ENCODE measurements around the gene MTHFD1.

DNA sequence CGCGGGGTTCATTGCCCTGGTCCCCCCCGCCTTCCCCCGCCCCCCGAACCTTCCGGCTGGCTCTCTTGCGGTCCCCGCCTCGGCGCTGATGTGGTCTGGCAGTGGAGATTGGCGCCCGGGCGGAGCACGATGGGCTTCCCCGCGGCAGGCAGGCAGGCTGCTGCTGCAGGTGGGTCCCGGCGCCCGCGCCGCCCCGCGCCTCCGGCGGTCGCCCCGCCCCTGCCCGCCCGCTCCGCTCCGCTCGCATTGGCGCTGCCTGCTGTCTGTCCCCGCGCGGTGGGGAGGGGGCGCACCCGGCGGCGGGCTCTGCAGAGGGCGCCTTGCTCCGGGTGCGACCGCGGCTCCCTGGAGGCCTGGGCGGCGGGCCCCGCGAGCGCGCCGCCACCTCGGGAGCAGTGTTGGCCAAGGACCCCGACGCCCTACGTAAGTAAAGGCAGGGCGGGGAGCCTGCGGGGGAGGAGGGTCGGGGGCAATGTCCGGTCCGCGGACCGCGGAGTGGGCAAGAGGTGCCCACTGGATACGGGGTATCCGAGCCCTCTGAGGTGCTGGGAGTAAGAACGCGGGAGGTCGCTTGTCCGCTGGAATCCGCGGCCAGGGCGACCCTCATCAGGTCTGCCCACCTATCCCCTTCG is 77.2 kb downstream of the MTHFD1 start, which contains the start of gene AKAP5:
- TF ChIP-seq CTCF (IDR thresholded peaks at IDR 0.05 in 2 of 3, conservative IDR thresholded peaks at IDR 0.05 in 1 of 3; ENCODE audit: insufficient read depth in 2 of 3, low read depth in 1 of 3, low read length in 3 of 3) (no peak), ZNF436 (CRISPR knock-in tag; IDR thresholded peaks at IDR 0.05) (no peak), ATF3 (IDR thresholded peaks at IDR 0.05) (no peak), ATF3 (CRISPR knock-in tag; conservative IDR thresholded peaks at IDR 0.05) (no peak), ZNF12 (CRISPR knock-in tag; IDR thresholded peaks at IDR 0.05) (no peak), RCOR1 (IDR thresholded peaks at IDR 0.05; ENCODE audit: borderline replicate concordance in 1 of 2, low read depth in 2 of 2, low read length in 2 of 2) (no peak), CBX1 (IDR thresholded peaks at IDR 0.05; ENCODE audit: low read depth) (no peak), JUN (IDR thresholded peaks at IDR 0.05; ENCODE audit: borderline replicate concordance, low read depth, low read length) (no peak), JUN (CRISPR knock-in tag; IDR thresholded peaks at IDR 0.05; ENCODE audit: borderline replicate concordance) (no peak), REST (IDR thresholded peaks at IDR 0.05; ENCODE audit: borderline replicate concordance) (no peak), REST (CRISPR knock-in tag; IDR thresholded peaks at IDR 0.05; ENCODE audit: low read depth) (no peak)
